Astrocyte of the cerebellum (primary cell): ENCODE measurements around the gene RET.

Source experiments
- DNase-seq: peaks from one replicate; pipeline ENCODE4 v3.0.0-alpha.2; 2011; ENCODE audit warnings: low read depth
- H3K4me3 ChIP-seq: 2 replicates; pipeline ENCODE4 v1.5.1; 2011; ENCODE audit warnings: mild to moderate bottlenecking, low read depth, low read length, moderate library complexity
- in situ Hi-C: cut with HindIII; loops from 2 replicates; pipeline ENCODE4 v1.10.0; 2017; ENCODE audit warnings: low sequenced_read_pairs
- TF ChIP-seq, protein P1 (sequence below): IDR thresholded peaks from 2 replicates; pipeline ENCODE4 v1.5.1; 2012; ENCODE audit warnings: low read length, low read depth, moderate library complexity, mild to moderate bottlenecking; ENCODE audit errors: missing control alignments

The RET gene

DNA sequence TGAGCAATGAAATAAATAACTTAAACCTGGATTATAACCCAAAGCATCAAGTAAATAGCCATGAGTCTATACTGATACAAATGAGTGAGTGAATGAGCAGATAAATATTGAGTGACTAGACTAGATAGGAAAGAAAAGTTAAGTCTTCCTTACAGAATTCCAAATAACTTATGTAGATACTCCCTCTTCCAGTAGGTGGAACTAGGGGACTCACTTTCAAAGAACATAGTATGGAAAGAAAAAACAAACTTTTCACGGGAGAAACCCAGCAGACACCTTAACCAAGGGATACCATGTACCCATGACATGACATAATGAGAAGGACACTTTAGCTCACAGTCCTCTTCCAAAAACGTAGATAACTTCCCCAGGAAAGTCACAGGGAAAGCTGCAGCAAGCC lies 93.6 kb downstream of the RET start:
- peak; percentile 1 for DNase-seq
- in situ Hi-C loops: no loop called here
- TF ChIP-seq, protein P1, sequence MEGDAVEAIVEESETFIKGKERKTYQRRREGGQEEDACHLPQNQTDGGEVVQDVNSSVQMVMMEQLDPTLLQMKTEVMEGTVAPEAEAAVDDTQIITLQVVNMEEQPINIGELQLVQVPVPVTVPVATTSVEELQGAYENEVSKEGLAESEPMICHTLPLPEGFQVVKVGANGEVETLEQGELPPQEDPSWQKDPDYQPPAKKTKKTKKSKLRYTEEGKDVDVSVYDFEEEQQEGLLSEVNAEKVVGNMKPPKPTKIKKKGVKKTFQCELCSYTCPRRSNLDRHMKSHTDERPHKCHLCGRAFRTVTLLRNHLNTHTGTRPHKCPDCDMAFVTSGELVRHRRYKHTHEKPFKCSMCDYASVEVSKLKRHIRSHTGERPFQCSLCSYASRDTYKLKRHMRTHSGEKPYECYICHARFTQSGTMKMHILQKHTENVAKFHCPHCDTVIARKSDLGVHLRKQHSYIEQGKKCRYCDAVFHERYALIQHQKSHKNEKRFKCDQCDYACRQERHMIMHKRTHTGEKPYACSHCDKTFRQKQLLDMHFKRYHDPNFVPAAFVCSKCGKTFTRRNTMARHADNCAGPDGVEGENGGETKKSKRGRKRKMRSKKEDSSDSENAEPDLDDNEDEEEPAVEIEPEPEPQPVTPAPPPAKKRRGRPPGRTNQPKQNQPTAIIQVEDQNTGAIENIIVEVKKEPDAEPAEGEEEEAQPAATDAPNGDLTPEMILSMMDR: peak; percentile 30
- H3K4me3 ChIP-seq: no peak overlapping the region

DNA sequence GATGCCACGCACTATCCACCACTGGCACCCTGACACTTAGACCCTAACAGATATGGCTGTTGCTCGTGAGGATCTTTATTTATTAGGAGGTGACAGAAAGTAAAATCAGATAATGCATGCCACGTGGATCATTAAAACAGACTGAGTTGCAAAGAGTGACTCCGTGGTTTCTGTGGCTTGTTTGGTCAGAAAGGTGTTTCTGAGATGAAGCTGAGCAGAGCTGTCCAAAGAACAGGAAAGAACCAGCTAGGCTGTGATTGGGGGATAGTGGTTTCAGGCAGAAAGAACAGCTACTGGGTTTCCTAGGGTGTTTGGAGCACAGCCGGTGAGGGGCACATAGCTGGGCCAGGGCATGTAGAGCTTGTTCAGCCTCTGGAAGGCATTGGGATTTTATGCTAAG lies 95.8 kb downstream of the RET start:
- in situ Hi-C loops: no loop called here
- no peak for DNase-seq
- H3K4me3 ChIP-seq: no peak overlapping the region
- TF ChIP-seq, protein P1: no peak

DNA sequence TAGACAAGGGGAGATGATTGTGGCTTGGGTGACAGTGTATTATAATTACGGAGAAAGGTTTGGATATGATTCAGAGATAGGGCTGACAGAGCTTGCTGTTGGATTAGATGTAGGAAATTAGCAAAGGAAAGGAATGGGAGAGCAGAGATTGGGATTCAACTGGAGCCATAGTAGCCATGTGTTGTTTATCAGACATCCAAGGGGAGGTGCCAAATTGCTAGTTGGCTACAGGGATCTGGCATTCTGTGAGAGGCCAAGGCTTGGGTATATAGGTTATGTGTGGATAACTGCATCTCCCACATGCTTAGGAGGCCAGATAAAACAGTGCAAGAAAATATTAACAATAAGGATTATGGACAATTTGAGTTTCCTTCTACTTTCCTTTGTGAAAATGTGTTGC lies 96.3 kb downstream of the RET start:
- DNase-seq: no peak
- TF ChIP-seq, protein P1: no peak
- in situ Hi-C loops: no loop called here
- no peak overlapping the region for H3K4me3 ChIP-seq

DNA sequence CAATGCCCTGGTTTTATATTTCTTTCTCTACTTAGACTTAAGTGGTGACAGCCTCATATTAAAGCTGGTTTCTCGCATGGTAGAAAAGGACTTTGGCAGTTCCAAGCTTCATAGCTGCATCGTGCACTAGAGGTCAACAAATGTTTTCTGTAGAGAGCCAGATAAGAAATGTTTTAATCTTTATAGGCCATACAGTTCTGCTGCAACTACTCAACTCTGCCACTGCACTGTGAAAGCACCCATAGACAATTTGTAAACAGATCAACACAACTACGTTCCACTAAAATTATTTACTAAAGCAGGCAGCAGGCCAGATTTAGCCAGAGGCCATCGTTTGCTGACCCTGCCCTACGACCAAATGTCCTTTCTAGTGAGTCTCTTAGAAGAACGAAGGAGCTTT lies 98.1 kb downstream of the RET start:
- no peak for DNase-seq
- no peak overlapping the region for H3K4me3 ChIP-seq
- TF ChIP-seq, protein P1: no peak
- in situ Hi-C loops: no loop called here

DNA sequence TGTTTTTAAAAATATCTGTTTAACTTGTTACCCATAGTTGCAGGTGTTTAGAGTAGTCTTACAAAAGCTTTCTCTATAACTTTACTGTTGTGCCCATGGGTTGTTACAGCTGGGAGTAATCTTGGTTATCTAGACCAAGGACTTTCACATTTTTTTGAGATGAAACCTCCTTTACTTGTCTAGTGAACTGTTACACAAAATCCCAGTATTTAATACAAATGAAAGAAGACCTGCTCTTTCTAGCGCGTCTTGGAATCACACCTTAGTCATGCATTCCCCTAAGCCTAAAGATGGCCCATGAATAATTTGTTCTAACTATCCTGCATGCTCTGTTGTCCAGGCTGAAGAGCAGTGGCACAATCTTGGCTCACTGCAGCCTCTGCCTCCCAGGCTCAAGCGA lies 99.4 kb downstream of the RET start:
- TF ChIP-seq, protein P1: no peak
- no peak for DNase-seq
- no peak overlapping the region for H3K4me3 ChIP-seq
- in situ Hi-C loops: no loop called here

DNA sequence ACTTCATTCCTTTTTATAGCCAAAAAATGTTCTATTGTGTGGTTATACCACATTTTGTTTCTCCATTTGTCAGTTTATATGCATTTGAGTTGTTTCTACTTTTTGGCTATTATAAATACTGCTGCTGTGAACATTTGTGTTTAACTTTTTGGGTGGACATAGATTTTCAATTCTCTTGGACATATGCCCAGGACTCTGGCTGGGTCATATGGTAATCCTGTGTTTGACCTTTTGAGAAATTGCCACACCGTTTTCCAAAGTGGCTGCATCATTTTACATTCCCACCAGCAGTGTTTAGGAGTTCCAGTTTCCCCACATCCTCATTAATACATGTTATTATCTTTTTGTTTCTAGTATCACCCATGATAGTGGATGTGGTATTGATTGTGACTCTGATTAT lies 100.7 kb downstream of the RET start:
- DNase-seq: no peak
- TF ChIP-seq, protein P1: no peak
- no peak overlapping the region for H3K4me3 ChIP-seq
- in situ Hi-C loops: no loop called here
